ENCODE results near the gene TP53I11. TPM values are rescaled to one million over a fixed set of nuclear protein-coding genes. Genes with fewer than 3 reads are reported as not detected.

The TP53I11 gene, protein sequence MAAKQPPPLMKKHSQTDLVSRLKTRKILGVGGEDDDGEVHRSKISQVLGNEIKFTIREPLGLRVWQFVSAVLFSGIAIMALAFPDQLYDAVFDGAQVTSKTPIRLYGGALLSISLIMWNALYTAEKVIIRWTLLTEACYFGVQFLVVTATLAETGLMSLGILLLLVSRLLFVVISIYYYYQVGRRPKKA
- total RNA-seq = 46.5 and 54.3 TPM in 2 replicates

DNA sequence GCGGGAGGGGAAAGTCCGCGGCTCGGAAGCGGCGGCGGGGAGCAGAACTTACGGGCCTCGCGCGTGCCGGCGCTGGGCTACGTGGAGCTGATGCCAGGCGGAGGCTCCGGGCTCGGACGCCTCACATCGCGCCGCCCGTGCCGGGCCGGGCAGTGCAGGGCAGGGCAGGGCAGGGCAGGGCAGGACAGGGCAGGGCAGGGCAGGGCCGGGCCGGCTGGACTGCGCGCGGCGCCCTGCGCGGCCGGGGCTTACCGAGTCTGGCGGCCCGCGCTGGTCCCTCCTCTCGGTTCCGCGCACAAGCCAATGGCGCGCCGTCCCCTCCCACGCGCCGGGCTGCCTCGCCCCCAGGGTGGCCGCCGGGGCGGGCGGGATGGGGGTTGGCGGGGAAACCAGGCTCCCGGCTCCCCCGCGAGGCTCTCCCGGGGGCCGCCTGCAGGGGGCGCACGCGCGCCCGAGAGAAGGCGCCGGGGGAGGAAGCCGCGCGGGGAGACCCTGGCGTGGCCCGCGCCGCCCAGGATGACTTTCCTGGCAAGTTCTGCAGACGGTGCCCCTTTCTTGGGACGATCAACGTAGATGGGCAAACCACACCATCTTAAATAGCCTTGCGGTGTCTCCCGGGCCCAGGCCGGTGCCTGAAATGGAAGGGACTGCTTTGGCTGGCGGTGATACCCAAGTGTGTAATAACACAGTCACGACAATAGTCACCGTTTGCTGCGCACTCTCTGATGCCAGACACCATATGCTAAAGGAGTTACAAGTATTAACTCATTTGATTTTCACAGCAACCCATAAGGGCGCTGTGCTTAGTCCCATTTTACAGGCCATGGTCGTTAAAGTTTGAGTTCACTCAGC is at the start of gene TP53I11:
TSS of gene TP53I11 (minus strand) at position 259 of the 852 bp plus-strand sequence. CDS start 12,548 bp downstream, outside the sequence.

Other genes starting within 250 kb of the TP53I11 start
- not detected in 2 replicates for gene TSPAN18, start 223.9 kb downstream of the TP53I11 start, total RNA-seq
- 3.4 TPM in 2 replicates for gene PRDM11, start 195.8 kb upstream of the TP53I11 start, total RNA-seq

Data from bronchus fibroblast of lung (primary cell).